Stimulated activated CD4-positive, alpha-beta T cell treated with anti-CD3 and anti-CD28 coated beads, Interleukin-4, amount 100 ng/mL, for 24 hours (primary cell): ENCODE data around the gene HNRNPDL.

Source experiments
- DNase-seq: peaks from one replicate; pipeline ENCODE4 v3.0.0-alpha.2; 2020

The HNRNPDL gene

GRCh38 chr4:82381661-82382296 is 48.5 kb downstream of the HNRNPDL start:
- no peak for DNase-seq

GRCh38 chr4:82381235-82381634 is 49.0 kb downstream of the HNRNPDL start:
- DNase-seq: no peak

GRCh38 chr4:82380831-82381230 is 49.4 kb downstream of the HNRNPDL start:
- DNase-seq: no peak

DNA sequence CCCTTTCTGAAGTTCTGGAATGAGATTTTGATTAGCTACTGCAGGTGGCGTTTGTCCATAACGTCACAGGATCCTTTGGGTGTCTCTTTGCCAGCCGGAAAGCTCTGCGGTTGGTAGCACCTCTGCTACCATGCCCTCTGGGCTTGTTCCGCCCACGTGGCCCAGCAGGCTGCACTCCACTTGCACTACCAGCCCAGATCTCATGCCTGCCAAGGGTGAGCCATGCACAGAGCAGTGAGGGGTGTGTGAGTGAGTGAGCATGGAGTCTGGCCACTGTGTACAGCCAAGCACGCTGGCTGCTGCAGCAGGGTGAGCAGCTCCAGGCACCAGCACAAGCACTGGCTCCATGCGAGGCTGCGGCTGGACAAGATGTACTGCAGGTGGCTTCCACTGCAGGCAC is 49.9 kb downstream of the HNRNPDL start:
- DNase-seq: no peak

- DNase-seq: no peak
Observed at GRCh38 chr4:82376109-82376508, 54.2 kb downstream of the HNRNPDL start.

DNA sequence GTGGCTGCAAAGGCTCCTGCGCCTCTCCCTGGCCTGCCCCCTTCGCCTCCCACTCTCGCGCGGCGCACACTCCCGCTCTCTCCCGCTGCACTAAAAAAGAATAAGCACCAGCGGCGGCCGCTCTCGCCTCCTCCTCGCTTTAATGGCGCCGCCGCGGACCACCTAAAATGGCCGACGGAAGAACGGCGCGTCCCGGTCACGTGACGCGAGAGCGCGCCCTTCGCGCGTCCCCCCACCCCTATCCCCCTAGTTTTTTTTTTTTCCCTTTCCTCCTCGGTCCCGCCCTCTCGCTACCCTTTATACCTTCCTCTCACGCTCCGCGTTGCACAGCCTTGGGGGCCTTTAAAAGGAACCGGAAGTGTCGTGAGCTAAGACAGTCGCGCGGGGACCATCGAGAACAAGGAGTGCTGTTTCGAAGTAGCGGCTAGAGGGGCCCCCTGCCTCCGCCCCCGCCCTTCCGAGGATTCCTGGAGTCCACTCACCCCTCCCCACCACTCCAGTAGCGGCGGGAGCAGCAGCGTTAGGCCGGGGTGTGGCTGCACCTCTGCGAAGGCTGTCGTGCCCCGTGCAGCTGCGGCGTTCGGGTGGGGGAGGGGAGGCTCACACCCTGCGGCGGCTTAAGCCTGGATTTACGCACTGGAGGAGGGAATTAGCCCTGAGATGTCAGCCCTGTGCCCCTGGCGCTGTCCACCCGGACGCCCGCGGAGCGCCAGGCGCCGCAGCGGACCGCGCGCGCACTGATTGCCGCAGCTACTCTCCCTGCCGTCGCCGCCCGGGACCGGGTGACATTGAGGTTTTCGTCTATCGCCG is 56.2 kb downstream of the HNRNPDL start, which contains the start of gene HNRNPD:
TSS of gene HNRNPD (minus strand) at position 176 of the 810 bp plus-strand sequence. CDS start 313 bp downstream, outside the sequence.
- DNase-seq: peak; percentile 95

- DNase-seq: no peak
Observed at GRCh38 chr4:82373486-82373815, 56.8 kb downstream of the HNRNPDL start.
